HEK293 (cell line): ENCODE results near the gene C19orf25.

Experiments used
- BCL11A ChIP-seq: fragments of 450-650 bp; formaldehyde crosslinking; IDR thresholded peaks from 2 replicates; pipeline ENCODE4 v1.5.1; 2016; ENCODE audit warnings: low read depth, missing biosample characterization, missing genetic modification characterization
- FEZF1 ChIP-seq: fragments of 450-650 bp; formaldehyde crosslinking; IDR thresholded peaks from 2 replicates; pipeline ENCODE4 v1.5.1; 2016; ENCODE audit warnings: missing biosample characterization, missing genetic modification characterization
- GLI4 ChIP-seq: fragments of 450-650 bp; formaldehyde crosslinking; IDR thresholded peaks from 2 replicates; pipeline ENCODE4 v1.5.1; 2016; ENCODE audit warnings: missing biosample characterization, missing genetic modification characterization
- GLIS1 ChIP-seq: fragments of 450-650 bp; formaldehyde crosslinking; IDR thresholded peaks from 2 replicates; pipeline ENCODE4 v1.5.1; 2016; ENCODE audit warnings: missing biosample characterization, missing genetic modification characterization
- HIC1 ChIP-seq: fragments of 450-650 bp; formaldehyde crosslinking; IDR thresholded peaks from 2 replicates; pipeline ENCODE4 v1.5.1; 2016; ENCODE audit warnings: missing biosample characterization, missing genetic modification characterization
- INSM2 ChIP-seq: fragments of 450-650 bp; formaldehyde crosslinking; IDR thresholded peaks from 2 replicates; pipeline ENCODE4 v1.5.1; 2016; ENCODE audit warnings: missing biosample characterization, missing genetic modification characterization
- KLF10 ChIP-seq: fragments of 450-650 bp; IDR thresholded peaks from 2 replicates; pipeline ENCODE4 v1.5.1; 2018; ENCODE audit warnings: missing biosample characterization, mild to moderate bottlenecking, missing genetic modification characterization
- KLF8 ChIP-seq: fragments of 450-650 bp; formaldehyde crosslinking; IDR thresholded peaks from 2 replicates; pipeline ENCODE4 v1.5.1; 2016; ENCODE audit warnings: missing biosample characterization, missing genetic modification characterization
- PATZ1 ChIP-seq: fragments of 450-650 bp; formaldehyde crosslinking; IDR thresholded peaks from 2 replicates; pipeline ENCODE4 v1.5.1; 2016; ENCODE audit warnings: missing biosample characterization, missing genetic modification characterization
- WT1 ChIP-seq: fragments of 450-650 bp; formaldehyde crosslinking; IDR thresholded peaks from 2 replicates; pipeline ENCODE4 v1.5.1; 2016; ENCODE audit warnings: missing biosample characterization, missing genetic modification characterization
- ZBTB17 ChIP-seq: fragments of 450-650 bp; formaldehyde crosslinking; IDR thresholded peaks from 2 replicates; pipeline ENCODE4 v1.5.1; 2016; ENCODE audit warnings: missing biosample characterization, missing genetic modification characterization
- ZBTB48 ChIP-seq: fragments of 450-650 bp; formaldehyde crosslinking; IDR thresholded peaks from 2 replicates; pipeline ENCODE4 v1.5.1; 2016; ENCODE audit warnings: missing biosample characterization, missing genetic modification characterization
- ZBTB7A ChIP-seq: fragments of 450-650 bp; formaldehyde crosslinking; IDR thresholded peaks from 2 replicates; pipeline ENCODE4 v1.5.1; 2016; ENCODE audit warnings: low read depth, missing biosample characterization, missing genetic modification characterization
- ZBTB8A ChIP-seq: fragments of 450-650 bp; formaldehyde crosslinking; IDR thresholded peaks from 2 replicates; pipeline ENCODE4 v1.5.1; 2016; ENCODE audit warnings: missing biosample characterization, missing genetic modification characterization
- ZFP3 ChIP-seq: fragments of 450-650 bp; formaldehyde crosslinking; IDR thresholded peaks from 2 replicates; pipeline ENCODE4 v1.5.1; 2016; ENCODE audit warnings: low read depth, missing biosample characterization, missing genetic modification characterization
- ZFP37 ChIP-seq: fragments of 450-650 bp; formaldehyde crosslinking; IDR thresholded peaks from 2 replicates; pipeline ENCODE4 v1.5.1; 2016; ENCODE audit warnings: missing biosample characterization, missing genetic modification characterization
- ZFP69B ChIP-seq: fragments of 450-650 bp; formaldehyde crosslinking; IDR thresholded peaks from 2 replicates; pipeline ENCODE4 v1.5.1; 2016; ENCODE audit warnings: missing biosample characterization, missing genetic modification characterization
- ZNF169 ChIP-seq: fragments of 450-650 bp; formaldehyde crosslinking; IDR thresholded peaks from 2 replicates; pipeline ENCODE4 v1.5.1; 2016; ENCODE audit warnings: missing biosample characterization, missing genetic modification characterization
- ZNF174 ChIP-seq: fragments of 450-650 bp; formaldehyde crosslinking; IDR thresholded peaks from 2 replicates; pipeline ENCODE4 v1.5.0; 2017; ENCODE audit warnings: missing biosample characterization, mild to moderate bottlenecking, missing genetic modification characterization
- ZNF175 ChIP-seq: fragments of 450-650 bp; formaldehyde crosslinking; IDR thresholded peaks from 2 replicates; pipeline ENCODE4 v1.5.1; 2016; ENCODE audit warnings: missing biosample characterization, missing genetic modification characterization
- ZNF2 ChIP-seq: fragments of 450-650 bp; formaldehyde crosslinking; IDR thresholded peaks from 2 replicates; pipeline ENCODE4 v1.5.1; 2016; ENCODE audit warnings: missing biosample characterization, missing genetic modification characterization
- ZNF214 ChIP-seq: fragments of 450-650 bp; formaldehyde crosslinking; IDR thresholded peaks from 2 replicates; pipeline ENCODE4 v1.5.1; 2017; ENCODE audit warnings: missing biosample characterization, mild to moderate bottlenecking, missing genetic modification characterization, borderline replicate concordance
- ZNF23 ChIP-seq: fragments of 450-650 bp; formaldehyde crosslinking; IDR thresholded peaks from 2 replicates; pipeline ENCODE4 v1.5.1; 2016; ENCODE audit warnings: missing biosample characterization, missing genetic modification characterization, borderline replicate concordance
- ZNF248 ChIP-seq: fragments of 450-650 bp; formaldehyde crosslinking; IDR thresholded peaks from 2 replicates; pipeline ENCODE4 v1.5.1; 2017; ENCODE audit warnings: missing biosample characterization, missing genetic modification characterization
- ZNF335 ChIP-seq: fragments of 450-650 bp; formaldehyde crosslinking; conservative IDR thresholded peaks from 2 replicates; pipeline ENCODE4 v1.5.1; 2016; ENCODE audit warnings: missing biosample characterization, missing genetic modification characterization
- ZNF501 ChIP-seq: fragments of 450-650 bp; formaldehyde crosslinking; IDR thresholded peaks from 2 replicates; pipeline ENCODE4 v1.5.1; 2016; ENCODE audit warnings: missing biosample characterization, missing genetic modification characterization
- ZNF549 ChIP-seq: fragments of 450-650 bp; IDR thresholded peaks from 2 replicates; pipeline ENCODE4 v1.5.1; 2018; ENCODE audit warnings: missing biosample characterization, missing genetic modification characterization, mild to moderate bottlenecking, inconsistent platforms, moderate library complexity
- ZNF596 ChIP-seq: fragments of 450-650 bp; IDR thresholded peaks from 2 replicates; pipeline ENCODE4 v1.5.0; 2018; ENCODE audit warnings: missing biosample characterization, mild to moderate bottlenecking, missing genetic modification characterization, moderate library complexity
- ZNF610 ChIP-seq: fragments of 450-650 bp; formaldehyde crosslinking; IDR thresholded peaks from 2 replicates; pipeline ENCODE4 v1.5.1; 2016; ENCODE audit warnings: missing biosample characterization, missing genetic modification characterization, borderline replicate concordance
- ZNF677 ChIP-seq: fragments of 450-650 bp; IDR thresholded peaks from 2 replicates; pipeline ENCODE4 v1.5.0; 2018; ENCODE audit warnings: missing biosample characterization, mild to moderate bottlenecking, missing genetic modification characterization, moderate library complexity
- ZNF704 ChIP-seq: fragments of 450-650 bp; formaldehyde crosslinking; IDR thresholded peaks from 2 replicates; pipeline ENCODE4 v1.5.1; 2016; ENCODE audit warnings: missing biosample characterization, missing genetic modification characterization
- ZNF707 ChIP-seq: fragments of 450-650 bp; formaldehyde crosslinking; IDR thresholded peaks from 2 replicates; pipeline ENCODE4 v1.5.1; 2016; ENCODE audit warnings: missing biosample characterization, missing genetic modification characterization
- ZNF76 ChIP-seq: fragments of 450-650 bp; formaldehyde crosslinking; IDR thresholded peaks from 2 replicates; pipeline ENCODE4; 2016; ENCODE audit warnings: low read depth, missing biosample characterization, missing genetic modification characterization, borderline replicate concordance
- ZNF768 ChIP-seq: fragments of 450-650 bp; formaldehyde crosslinking; IDR thresholded peaks from 2 replicates; pipeline ENCODE4 v1.5.1; 2018; ENCODE audit warnings: missing biosample characterization, mild to moderate bottlenecking, missing genetic modification characterization
- ZNF792 ChIP-seq: fragments of 450-650 bp; formaldehyde crosslinking; IDR thresholded peaks from 2 replicates; pipeline ENCODE4 v1.5.1; 2016; ENCODE audit warnings: missing biosample characterization, missing genetic modification characterization
- ZNF843 ChIP-seq: fragments of 450-650 bp; formaldehyde crosslinking; IDR thresholded peaks from 2 replicates; pipeline ENCODE4 v1.5.1; 2016; ENCODE audit warnings: missing biosample characterization, missing genetic modification characterization

C19orf25 gene

GRCh38 chr19:1507763-1508506 lies 28.9 kb upstream of the C19orf25 start (continued):
- no peak for TF ChIP-seq ZFP37 (tag by site-specific recombination)
- TF ChIP-seq ZNF704 (tag by site-specific recombination), result no peak
- peak; percentile 100 for TF ChIP-seq KLF10 (tag by site-specific recombination)
- no peak for TF ChIP-seq ZNF175
- TF ChIP-seq ZNF2, result no peak
- TF ChIP-seq ZNF501 (tag by site-specific recombination), result no peak
- TF ChIP-seq ZNF76 (tag by site-specific recombination), result peak; percentile 58; the same call in 1 of the 2 replicates
- TF ChIP-seq ZNF549 (tag by site-specific recombination), result no peak
- peak; percentile 21; the same call in 1 of the 2 replicates for TF ChIP-seq ZNF843
- TF ChIP-seq ZFP3 (tag by site-specific recombination), result no peak
- no peak for TF ChIP-seq ZBTB7A (tag by site-specific recombination)
- no peak for TF ChIP-seq ZNF169
- TF ChIP-seq FEZF1 (tag by site-specific recombination), result peak; percentile 89
- peak; percentile 68 for TF ChIP-seq KLF8 (tag by site-specific recombination)
- no peak for TF ChIP-seq BCL11A
- TF ChIP-seq ZNF792 (tag by site-specific recombination), result no peak
- TF ChIP-seq ZBTB48 (tag by site-specific recombination), result peak; percentile 60; the same call in 1 of the 2 replicates
- TF ChIP-seq ZFP69B, result peak; percentile 97
- no peak for TF ChIP-seq ZNF174 (tag by site-specific recombination)
- TF ChIP-seq ZBTB8A (tag by site-specific recombination), result peak; percentile 99
- TF ChIP-seq ZNF248 (tag by site-specific recombination), result no peak
- peak; percentile 51; the same call in 1 of the 2 replicates for TF ChIP-seq WT1 (tag by site-specific recombination)
- TF ChIP-seq GLIS1 (tag by site-specific recombination), result peak; percentile 85; the same call in 1 of the 2 replicates
- TF ChIP-seq ZNF707, result no peak
- TF ChIP-seq GLI4, result no peak
- no peak for TF ChIP-seq ZNF596
- no peak for TF ChIP-seq ZNF610 (tag by site-specific recombination)
- TF ChIP-seq ZNF23 (tag by site-specific recombination), result no peak
- no peak for TF ChIP-seq ZNF677 (tag by site-specific recombination)
- TF ChIP-seq ZNF768, result no peak
- TF ChIP-seq PATZ1, result peak; percentile 91
- TF ChIP-seq ZBTB17, result peak; percentile 63
- peak; percentile 83 for TF ChIP-seq HIC1 (tag by site-specific recombination)
- no peak for TF ChIP-seq INSM2 (tag by site-specific recombination)
- no peak for TF ChIP-seq ZNF214 (tag by site-specific recombination)
- TF ChIP-seq ZNF335 (tag by site-specific recombination), result peak; percentile 79
